Loucy (cell line): ENCODE results near the gene PPRC1.

Source experiments
- H2AFZ ChIP-seq: fragments of 200-600 bp; sonication (generic); 2 replicates; pipeline ENCODE4 v1.6.0; 2016; ENCODE audit warnings: antibody characterized with exemption, mild to moderate bottlenecking, low read length, moderate library complexity
- H3F3A ChIP-seq: fragments of 200-600 bp; 2 replicates; pipeline ENCODE4 v1.6.0; 2016; ENCODE audit warnings: antibody characterized with exemption, low read depth, mild to moderate bottlenecking
- H3K27me3 ChIP-seq: fragments of 200-600 bp; sonication (generic); 2 replicates; pipeline ENCODE4 v1.6.1; 2014; ENCODE audit warnings: low read length, mild to moderate bottlenecking; ENCODE audit not compliant: insufficient read depth, poor library complexity, severe bottlenecking
- H3K36me3 ChIP-seq: fragments of 200-600 bp; sonication (generic); 2 replicates; pipeline ENCODE4 v1.6.1; 2016; ENCODE audit warnings: low read length; ENCODE audit not compliant: insufficient read depth
- H3K4me1 ChIP-seq: fragments of 200-600 bp; sonication (generic); 2 replicates; pipeline ENCODE4 v1.5.1; 2014; ENCODE audit warnings: low read length, mild to moderate bottlenecking; ENCODE audit not compliant: insufficient read depth, poor library complexity, severe bottlenecking
- H3K4me2 ChIP-seq: fragments of 200-600 bp; sonication (generic); 2 replicates; pipeline ENCODE4 v1.6.0; 2014; ENCODE audit warnings: antibody characterized with exemption, low read length, low read depth, mild to moderate bottlenecking; ENCODE audit not compliant: poor library complexity, severe bottlenecking
- H3K4me3 ChIP-seq: fragments of 200-600 bp; sonication (generic); 2 replicates; pipeline ENCODE4 v1.5.1; 2014; ENCODE audit warnings: low read length, mild to moderate bottlenecking, mixed read lengths; ENCODE audit not compliant: poor library complexity, severe bottlenecking
- H3K79me2 ChIP-seq: fragments of 200-600 bp; sonication (generic); 2 replicates; pipeline ENCODE4 v1.6.1; 2014; ENCODE audit warnings: low read length; ENCODE audit not compliant: insufficient read depth
- H3K9ac ChIP-seq: fragments of 200-600 bp; sonication (generic); 2 replicates; pipeline ENCODE4 v1.6.0; 2014; ENCODE audit warnings: mild to moderate bottlenecking, low read depth, low read length, moderate library complexity; ENCODE audit not compliant: poor library complexity, severe bottlenecking
- H3K9me2 ChIP-seq: fragments of 200-600 bp; sonication (generic); replicated peaks from 2 replicates; pipeline ENCODE4 v1.6.1; 2016; ENCODE audit warnings: low read depth, low read length, mixed read lengths
- H3K9me3 ChIP-seq: fragments of 200-600 bp; sonication (generic); 2 replicates; pipeline ENCODE4 v1.6.1; 2014; ENCODE audit warnings: mild to moderate bottlenecking, antibody characterized with exemption, low read length, low read depth; ENCODE audit not compliant: insufficient read depth
- H4K20me1 ChIP-seq: fragments of 200-600 bp; sonication (generic); 2 replicates; pipeline ENCODE4 v1.6.0; 2014; ENCODE audit warnings: antibody characterized with exemption, low read length, mild to moderate bottlenecking; ENCODE audit not compliant: insufficient read depth, poor library complexity, severe bottlenecking
- EZH2phosphoT487 ChIP-seq: fragments of 200-600 bp; IDR thresholded peaks from 2 replicates; pipeline ENCODE4 v1.6.1; 2018; ENCODE audit warnings: antibody characterized with exemption, mild to moderate bottlenecking, moderate library complexity, borderline replicate concordance
- TF ChIP-seq, protein P1 (sequence below): fragments of 200-600 bp; sonication (generic); conservative IDR thresholded peaks from 2 replicates; pipeline ENCODE4 v1.5.1; 2014; ENCODE audit warnings: mild to moderate bottlenecking, antibody characterized with exemption, low read length

Gene PPRC1

DNA sequence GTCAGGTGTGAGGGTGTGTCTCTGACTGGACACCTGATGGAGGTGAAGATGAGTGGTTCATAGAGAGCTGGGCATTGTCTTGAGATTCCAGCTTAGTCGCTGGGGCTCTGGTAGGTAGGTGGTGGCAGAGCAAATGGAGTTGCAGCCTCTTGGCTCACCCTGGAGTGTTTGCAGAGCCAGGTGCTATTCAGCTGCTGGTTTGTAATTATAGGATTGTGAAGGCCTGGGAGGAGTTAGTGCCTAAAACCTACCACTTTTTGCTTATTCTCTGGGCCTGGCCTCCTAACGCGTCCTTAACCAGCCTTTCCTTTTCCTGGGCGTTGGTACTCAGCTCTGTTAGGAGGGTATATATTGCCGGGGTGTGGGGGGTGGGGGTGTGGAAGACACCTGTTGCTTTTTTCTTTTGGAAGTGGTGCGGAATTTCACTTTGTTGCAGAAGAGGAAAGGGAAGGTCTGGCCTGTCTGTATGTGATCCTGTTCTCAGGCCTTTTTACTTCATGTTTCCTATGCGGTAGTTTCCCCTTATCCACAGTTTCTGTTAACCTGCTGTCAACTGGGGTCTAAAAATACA is 3.2 kb downstream of the PPRC1 start:
- Histone ChIP-seq H3K27me3 (no peaks in the 10 kb centered on the region), H3K9me3 (no peaks in the 10 kb centered on the region), H3F3A (no peaks in the 10 kb centered on the region), H3K4me1 (peaks cover 31% of the 10 kb centered on the region), H3K4me2 (peak overlapping the region; percentile 94), H3K4me3 (peak overlapping the region; percentile 52), H3K9ac (peak overlapping the region; percentile 83), H4K20me1 (peaks cover 50% of the 10 kb centered on the region), H2AFZ (no peak overlapping the region), H3K36me3 (peaks cover 34% of the 10 kb centered on the region; the same call in 1 of the 2 replicates), H3K79me2 (peaks cover 71% of the 10 kb centered on the region), H3K9me2 (no peaks in the 10 kb centered on the region)
- TF ChIP-seq, protein P1, sequence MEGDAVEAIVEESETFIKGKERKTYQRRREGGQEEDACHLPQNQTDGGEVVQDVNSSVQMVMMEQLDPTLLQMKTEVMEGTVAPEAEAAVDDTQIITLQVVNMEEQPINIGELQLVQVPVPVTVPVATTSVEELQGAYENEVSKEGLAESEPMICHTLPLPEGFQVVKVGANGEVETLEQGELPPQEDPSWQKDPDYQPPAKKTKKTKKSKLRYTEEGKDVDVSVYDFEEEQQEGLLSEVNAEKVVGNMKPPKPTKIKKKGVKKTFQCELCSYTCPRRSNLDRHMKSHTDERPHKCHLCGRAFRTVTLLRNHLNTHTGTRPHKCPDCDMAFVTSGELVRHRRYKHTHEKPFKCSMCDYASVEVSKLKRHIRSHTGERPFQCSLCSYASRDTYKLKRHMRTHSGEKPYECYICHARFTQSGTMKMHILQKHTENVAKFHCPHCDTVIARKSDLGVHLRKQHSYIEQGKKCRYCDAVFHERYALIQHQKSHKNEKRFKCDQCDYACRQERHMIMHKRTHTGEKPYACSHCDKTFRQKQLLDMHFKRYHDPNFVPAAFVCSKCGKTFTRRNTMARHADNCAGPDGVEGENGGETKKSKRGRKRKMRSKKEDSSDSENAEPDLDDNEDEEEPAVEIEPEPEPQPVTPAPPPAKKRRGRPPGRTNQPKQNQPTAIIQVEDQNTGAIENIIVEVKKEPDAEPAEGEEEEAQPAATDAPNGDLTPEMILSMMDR: no peak
- TF ChIP-seq EZH2phosphoT487: no peak

DNA sequence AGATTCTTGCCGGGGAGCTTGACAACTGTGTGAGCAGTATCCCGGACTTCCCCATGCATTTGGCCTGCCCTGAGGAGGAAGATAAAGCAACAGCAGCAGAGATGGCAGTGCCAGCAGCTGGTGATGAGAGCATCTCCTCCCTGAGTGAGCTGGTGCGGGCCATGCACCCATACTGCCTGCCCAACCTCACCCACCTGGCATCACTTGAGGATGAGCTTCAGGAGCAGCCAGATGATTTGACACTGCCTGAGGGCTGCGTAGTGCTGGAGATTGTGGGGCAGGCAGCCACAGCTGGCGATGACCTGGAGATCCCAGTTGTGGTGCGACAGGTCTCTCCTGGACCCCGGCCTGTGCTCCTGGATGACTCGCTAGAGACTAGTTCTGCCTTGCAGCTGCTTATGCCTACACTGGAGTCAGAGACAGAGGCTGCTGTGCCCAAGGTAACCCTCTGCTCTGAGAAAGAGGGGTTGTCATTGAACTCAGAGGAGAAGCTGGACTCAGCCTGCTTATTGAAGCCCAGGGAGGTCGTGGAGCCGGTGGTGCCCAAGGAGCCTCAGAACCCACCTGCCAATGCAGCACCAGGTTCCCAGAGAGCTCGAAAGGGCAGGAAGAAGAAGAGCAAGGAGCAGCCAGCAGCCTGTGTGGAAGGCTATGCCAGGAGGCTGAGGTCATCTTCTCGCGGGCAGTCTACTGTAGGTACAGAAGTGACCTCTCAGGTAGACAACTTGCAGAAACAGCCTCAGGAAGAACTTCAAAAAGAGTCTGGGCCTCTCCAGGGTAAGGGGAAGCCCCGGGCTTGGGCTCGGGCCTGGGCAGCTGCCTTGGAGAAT is 6.7 kb downstream of the PPRC1 start:
- Histone ChIP-seq H4K20me1 (peaks cover 39% of the 10 kb centered on the region), H3K27me3 (no peaks in the 10 kb centered on the region), H3K9ac (no peak overlapping the region), H3K9me3 (no peaks in the 10 kb centered on the region), H3K4me1 (peaks cover 24% of the 10 kb centered on the region), H3K4me2 (no peak overlapping the region), H3F3A (no peaks in the 10 kb centered on the region), H3K9me2 (no peaks in the 10 kb centered on the region), H3K36me3 (peaks cover 61% of the 10 kb centered on the region; the same call in 1 of the 2 replicates), H2AFZ (no peak overlapping the region), H3K4me3 (no peak overlapping the region), H3K79me2 (peaks cover 55% of the 10 kb centered on the region)
- TF ChIP-seq EZH2phosphoT487: no peak
- TF ChIP-seq, protein P1: no peak

DNA sequence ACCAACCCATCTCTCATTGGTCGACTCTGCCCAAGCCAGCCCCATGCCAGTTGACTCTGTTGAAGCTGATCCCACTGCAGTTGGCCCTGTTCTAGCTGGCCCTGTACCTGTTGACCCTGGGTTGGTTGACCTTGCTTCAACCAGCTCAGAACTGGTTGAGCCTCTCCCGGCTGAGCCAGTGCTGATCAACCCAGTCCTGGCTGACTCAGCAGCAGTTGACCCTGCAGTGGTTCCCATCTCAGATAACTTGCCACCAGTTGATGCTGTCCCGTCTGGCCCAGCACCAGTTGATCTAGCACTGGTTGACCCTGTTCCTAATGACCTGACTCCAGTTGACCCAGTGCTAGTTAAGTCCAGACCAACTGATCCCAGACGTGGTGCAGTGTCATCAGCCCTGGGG is 7.4 kb downstream of the PPRC1 start:
- H3K9me3 ChIP-seq: no peaks in the 10 kb centered on the region
- no peaks in the 10 kb centered on the region for H3K9me2 ChIP-seq
- H2AFZ ChIP-seq: no peak overlapping the region
- peaks cover 64% of the 10 kb centered on the region; the same call in 1 of the 2 replicates for H3K36me3 ChIP-seq
- no peak overlapping the region for H3K9ac ChIP-seq
- no peak overlapping the region for H3K4me2 ChIP-seq
- H3K4me3 ChIP-seq: no peak overlapping the region
- H4K20me1 ChIP-seq: peaks cover 32% of the 10 kb centered on the region
- peaks cover 18% of the 10 kb centered on the region for H3K4me1 ChIP-seq
- no peaks in the 10 kb centered on the region for H3K27me3 ChIP-seq
- no peaks in the 10 kb centered on the region for H3F3A ChIP-seq
- H3K79me2 ChIP-seq: peaks cover 48% of the 10 kb centered on the region
- TF ChIP-seq EZH2phosphoT487: no peak
